Psoas muscle (tissue), 8 donors: ENCODE data around the gene LAMA4. TPM values are rescaled to one million over a fixed set of nuclear protein-coding genes. Genes with fewer than 3 reads are reported as not detected.

Source experiments
- ATAC-seq, 4 donors: fragments of 200-7000 bp; cut with Tn5 transposase; one replicate each; pipeline ENCODE4 v1.9.1; 2020; ENCODE audit warnings: moderate library complexity in 3 of 4, mild to moderate bottlenecking in 2 of 4
- DNase-seq, 2 donors: peaks; one replicate each; pipeline ENCODE4 v3.0.0-alpha.2; 2020
- H3K27ac ChIP-seq: fragments of 200-600 bp; one replicate; pipeline ENCODE4 v1.8.0; 2022
- H3K27me3 ChIP-seq, 3 donors: fragments of 200-600 bp in 1 of 3; one replicate each; pipeline versions ENCODE4 v1.6.1 to v1.8.0; 2013 to 2022; ENCODE audit warnings: low read length in 2 of 3, mild to moderate bottlenecking in 2 of 3, moderate library complexity in 1 of 3; ENCODE audit not compliant: insufficient read depth in 3 of 3
- H3K36me3 ChIP-seq, 2 donors: fragments of 200-600 bp in 1 of 2; one replicate each; pipeline versions ENCODE4 v1.6.1 to v1.8.0; 2013 to 2022; ENCODE audit warnings: low read depth in 1 of 2, mild to moderate bottlenecking in 1 of 2, moderate library complexity in 1 of 2; ENCODE audit not compliant: insufficient read depth in 1 of 2
- H3K4me1 ChIP-seq: fragments of 200-600 bp; one replicate; pipeline ENCODE4 v1.8.0; 2022
- H3K4me3 ChIP-seq: fragments of 200-600 bp; one replicate; pipeline ENCODE4 v1.8.0; 2022; ENCODE audit warnings: mild to moderate bottlenecking
- H3K9me3 ChIP-seq: fragments of 200-600 bp; one replicate; pipeline ENCODE4 v1.8.0; 2022
- CTCF ChIP-seq: fragments of 200-600 bp; IDR thresholded peaks from one replicate; pipeline ENCODE4 v1.8.0; 2022; ENCODE audit warnings: antibody characterized with exemption
- WGBS, 3 donors: extraction: QIAGEN DNeasy Blood & Tissue Kit; methylation state at CpG; one replicate each; pipeline versions ENCODE4 v1.1.6 to v1.1.7; 2013; 5-methylcytosine and 5-hydroxymethylcytosine counted together
- intact Hi-C, 2 donors: fragments of 100-400 bp; cut with DNase I; formaldehyde crosslinking; loops; one replicate each; pipeline versions ENCODE4 v1.11.0 to v1.14.2; 2022
- polyA plus RNA-seq, 3 donors: library from polyadenylated mRNA; stranded (reverse); fragments of 200-250 nt; gene quantifications; one replicate each; pipeline ENCODE4 v1.2.3, GENCODE V29; 2013
- total RNA-seq, 4 donors: library from RNA; stranded (reverse); fragmentation: NEBNext Ultra II Directional in 2 of 4; extraction: Animal tissue kit (Norgen Biotek cat#: 25700) in 2 of 4; gene quantifications; one replicate each; pipeline versions ENCODE4 v1.2.1 to v1.2.4, GENCODE V29; 2021 to 2023
- donor health status: healthy with polysubstance abuse.
- donor health status: DM: no; HTN: no; CAD: no; lungs with moderate emphysema.
- donor health status: Bipolar disorder and iron deficiency.
- donor health status: healthy.
- donor health status: DM: yes; HTN: yes; CAD: no.
- donor health status: DM: no; HTN: no; CAD: no.
- donor health status: DM: no; HTN: no; CAD: no.
- donor health status: DM: yes; HTN: yes; CAD: no.

The LAMA4 gene
- total and polyA plus RNA-seq, 7 donors, result 3.0 to 15.8 (median 5.3) TPM

DNA sequence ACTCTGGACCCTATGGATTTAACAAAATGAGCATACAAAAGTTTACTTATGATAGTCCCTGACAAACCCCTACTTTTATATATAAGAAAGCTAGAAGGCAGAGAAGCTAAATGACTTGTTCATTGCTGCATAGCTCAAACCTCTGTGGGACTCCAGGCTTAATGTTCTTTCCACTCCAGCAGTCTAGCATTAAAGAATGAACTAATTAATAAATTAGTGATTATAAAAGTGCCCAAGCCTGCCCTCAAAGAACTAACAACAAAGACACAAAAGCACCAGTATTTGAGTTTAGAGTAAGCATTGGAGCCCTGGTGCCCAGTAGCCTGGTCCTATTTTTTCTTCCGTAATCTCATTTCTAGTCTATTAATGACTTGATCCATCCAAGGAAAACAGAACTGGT is 59.9 kb downstream of the LAMA4 start:
- H3K4me3 ChIP-seq, result no peak overlapping the region
- no peak overlapping the region for H3K27ac ChIP-seq
- no peaks in the 10 kb centered on the region for H3K9me3 ChIP-seq
- no peaks in the 10 kb centered on the region for H3K36me3 ChIP-seq
- TF ChIP-seq CTCF, result no peak
- intact Hi-C loops, result no loop called here
- 97 to 100% (median 99%) methylated on average over 1 of the region's 1 CpG for WGBS, 3 donors
- no peaks in the 10 kb centered on the region for H3K4me1 ChIP-seq
- no peaks in the 10 kb centered on the region for H3K27me3 ChIP-seq
- ATAC-seq (no peak), DNase-seq (no peak)

DNA sequence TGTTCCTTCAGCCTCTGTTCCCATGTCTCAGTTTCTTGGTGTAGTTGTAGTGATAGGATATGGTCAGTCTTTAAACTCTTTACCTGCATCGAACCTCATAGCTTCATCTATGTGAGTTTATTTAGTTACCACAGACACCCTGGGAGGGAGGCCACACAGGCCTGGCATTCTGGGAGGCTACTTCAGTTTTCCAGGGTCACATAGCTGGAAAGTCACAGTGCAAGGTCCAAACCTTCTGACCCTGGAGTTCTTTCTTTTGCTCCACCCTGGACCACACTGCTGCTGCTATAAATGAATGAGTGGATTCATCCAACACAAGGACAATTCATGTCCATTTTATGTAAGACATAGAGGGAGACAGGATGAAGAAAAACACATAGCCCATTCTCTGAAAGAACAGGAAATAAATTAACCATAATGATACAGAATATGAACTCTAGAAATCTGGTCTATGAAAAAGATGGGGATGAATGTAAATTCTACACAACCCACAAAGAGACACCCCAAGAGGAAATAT is 60.8 kb downstream of the LAMA4 start:
- no peak overlapping the region for H3K4me3 ChIP-seq
- TF ChIP-seq CTCF, result no peak
- DNase-seq, result no peak
- ATAC-seq, result no peak
- intact Hi-C loops, result no loop called here
- H3K9me3 ChIP-seq, result no peaks in the 10 kb centered on the region
- no peaks in the 10 kb centered on the region for H3K36me3 ChIP-seq
- H3K27me3 ChIP-seq, result no peaks in the 10 kb centered on the region
- H3K4me1 ChIP-seq, result no peaks in the 10 kb centered on the region
- no peak overlapping the region for H3K27ac ChIP-seq
- 57 to 97% (median 92%) methylated on average over 1 of the region's 1 CpG for WGBS, 3 donors

- DNase-seq (no peak), ATAC-seq (no peak)
- Histone ChIP-seq H3K4me3 (no peak overlapping the region), H3K36me3 (no peaks in the 10 kb centered on the region), H3K27me3 (no peaks in the 10 kb centered on the region), H3K4me1 (no peaks in the 10 kb centered on the region), H3K27ac (no peak overlapping the region), H3K9me3 (no peaks in the 10 kb centered on the region)
- TF ChIP-seq CTCF, result no peak
- intact Hi-C loops, result no loop called here
Measured at GRCh38 chr6:112193117-112193516, 61.2 kb downstream of the LAMA4 start.

DNA sequence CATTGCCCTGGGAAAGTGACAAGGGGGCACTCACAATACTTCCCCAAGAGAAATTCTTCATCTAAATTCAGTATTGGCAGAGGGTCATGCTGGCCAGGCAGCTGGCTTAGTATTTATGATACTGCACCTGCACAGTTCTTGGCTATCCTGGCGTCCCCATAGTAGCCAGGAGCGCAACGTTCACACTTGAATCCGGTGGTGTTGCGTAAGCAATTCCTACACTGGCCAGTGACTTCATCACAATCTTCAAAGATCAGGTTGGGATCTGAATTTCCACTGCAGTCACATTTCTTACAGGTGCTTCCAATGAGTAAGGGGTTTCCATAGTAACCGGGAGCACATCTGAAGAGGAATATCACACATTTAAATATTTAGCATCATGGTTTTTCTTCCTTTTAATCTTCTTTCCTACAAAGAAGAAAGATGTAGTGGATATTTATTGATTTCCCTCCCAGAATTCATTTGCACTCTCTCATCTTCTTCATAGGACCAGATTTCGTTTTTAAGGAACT is 62.8 kb downstream of the LAMA4 start:
- ATAC-seq (no peak), DNase-seq (no peak)
- Histone ChIP-seq H3K4me3 (no peak overlapping the region), H3K27me3 (no peaks in the 10 kb centered on the region), H3K4me1 (no peaks in the 10 kb centered on the region), H3K27ac (no peak overlapping the region), H3K36me3 (no peaks in the 10 kb centered on the region), H3K9me3 (no peaks in the 10 kb centered on the region)
- intact Hi-C loops, result no loop called here
- 78 to 90% (median 88%) methylated on average over 7 of the region's 7 CpGs for WGBS, 3 donors
- TF ChIP-seq CTCF, result no peak

GRCh38 chr6:112190164-112190563 is 64.2 kb downstream of the LAMA4 start:
- Histone ChIP-seq H3K27ac (no peak overlapping the region), H3K4me1 (no peaks in the 10 kb centered on the region), H3K36me3 (no peaks in the 10 kb centered on the region), H3K9me3 (no peaks in the 10 kb centered on the region), H3K4me3 (no peak overlapping the region), H3K27me3 (no peaks in the 10 kb centered on the region)
- no peak for TF ChIP-seq CTCF
- intact Hi-C loops, result no loop called here
- DNase-seq (no peak), ATAC-seq (no peak)
- WGBS, 3 donors, result 91 to 94% (median 94%) methylated on average over 1 of the region's 1 CpG
